NCI-H128 (cell line): ENCODE measurements around the gene VPS45.

Experiments
- DNase-seq: peaks from one replicate; lab custom pipeline; 2025; ENCODE audit not compliant: unreplicated experiment; lab: John Stamatoyannopoulos, UW

Gene VPS45

DNA sequence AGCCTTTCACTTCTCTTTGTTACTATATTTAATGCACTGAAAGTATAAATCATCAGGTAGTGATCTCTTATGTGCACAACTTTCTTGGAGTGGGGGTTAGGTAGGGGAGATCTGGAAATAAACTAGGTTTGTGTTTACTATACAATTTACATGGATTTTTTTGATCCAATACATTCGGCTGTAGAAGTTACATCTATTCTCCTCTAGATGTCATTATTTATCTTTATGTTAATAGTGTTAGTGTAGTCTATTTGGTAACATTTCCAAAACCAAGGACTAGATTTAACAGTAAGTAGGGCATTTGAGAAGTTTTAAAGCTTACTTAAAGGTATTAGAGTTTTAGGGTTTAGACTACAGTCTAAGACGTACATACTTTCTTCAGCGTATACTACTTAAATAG is 5.4 kb downstream of the VPS45 start:
- DNase-seq = no peak

DNA sequence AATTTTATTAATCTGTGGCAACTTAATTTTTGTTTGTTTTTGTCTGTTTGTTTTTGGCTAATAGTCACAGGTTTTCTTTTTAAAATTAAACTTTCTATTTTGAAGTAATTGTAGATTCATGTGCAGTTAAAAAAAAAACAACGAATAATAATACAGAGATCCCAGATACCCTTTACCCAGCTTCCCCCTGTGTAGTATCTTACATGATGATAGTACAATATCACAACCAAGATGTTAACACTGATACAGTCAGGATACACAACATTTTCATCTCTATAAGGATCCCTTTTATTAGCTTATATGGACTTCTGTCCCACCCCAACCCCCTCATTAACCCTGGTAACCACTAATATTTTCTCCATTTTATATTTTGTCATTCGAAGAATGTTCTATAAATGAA is 5.9 kb downstream of the VPS45 start:
- DNase-seq = no peak

DNA sequence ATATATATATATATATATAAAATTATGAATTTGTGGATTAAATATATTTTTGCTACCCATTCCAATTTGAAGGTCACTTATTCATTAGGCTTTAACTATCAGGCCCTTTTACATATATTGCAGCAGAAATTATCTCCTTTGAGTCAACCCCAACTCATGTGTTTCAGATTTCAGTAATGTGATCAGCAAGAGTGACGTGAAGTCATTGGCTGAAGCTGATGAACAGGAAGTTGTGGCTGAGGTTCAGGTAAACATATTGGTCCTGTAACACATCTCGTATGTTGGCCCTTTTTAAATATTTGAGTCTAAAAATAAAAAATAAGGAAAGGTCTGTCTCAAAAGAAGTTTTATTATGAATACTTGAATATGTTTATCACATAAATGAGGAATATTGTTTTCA is 8.5 kb downstream of the VPS45 start:
- DNase-seq = no peak

DNA sequence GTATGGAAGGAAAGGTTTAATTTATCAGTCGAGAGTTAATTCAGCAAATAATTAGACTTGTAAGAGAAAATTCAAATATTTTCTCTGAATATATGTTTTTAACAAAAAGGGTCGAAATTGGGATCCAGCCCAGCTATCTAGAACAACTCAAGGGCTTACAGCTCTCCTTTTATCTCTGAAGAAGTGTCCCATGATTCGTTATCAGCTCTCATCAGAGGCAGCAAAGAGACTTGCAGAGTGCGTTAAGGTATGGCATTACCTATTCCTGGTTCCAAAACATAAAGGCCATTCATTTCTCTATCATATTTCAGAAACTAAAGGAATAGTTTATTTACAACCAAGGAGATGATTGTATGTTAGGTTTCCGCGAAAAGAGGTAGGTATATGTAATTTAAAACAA is 9.4 kb downstream of the VPS45 start:
- DNase-seq = no peak

DNA sequence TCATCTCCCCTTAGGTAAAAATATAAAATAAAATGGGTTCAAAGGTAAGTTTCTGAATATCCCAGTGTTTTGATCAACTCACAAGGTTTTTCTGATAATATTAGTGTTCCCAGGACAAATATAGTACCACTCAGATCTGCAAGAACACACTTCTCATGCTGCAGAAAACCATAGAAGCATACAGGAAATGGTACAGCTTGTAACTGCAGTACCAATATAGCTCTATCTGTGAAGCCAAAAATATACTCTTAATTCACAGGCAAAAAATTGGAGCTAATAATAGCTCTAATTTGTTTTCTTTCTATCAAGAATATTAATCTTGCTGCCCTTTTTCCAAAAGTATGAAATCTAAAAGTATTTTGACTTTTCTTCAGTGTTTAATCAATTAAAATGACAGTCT is 13.2 kb downstream of the VPS45 start:
- DNase-seq = no peak

DNA sequence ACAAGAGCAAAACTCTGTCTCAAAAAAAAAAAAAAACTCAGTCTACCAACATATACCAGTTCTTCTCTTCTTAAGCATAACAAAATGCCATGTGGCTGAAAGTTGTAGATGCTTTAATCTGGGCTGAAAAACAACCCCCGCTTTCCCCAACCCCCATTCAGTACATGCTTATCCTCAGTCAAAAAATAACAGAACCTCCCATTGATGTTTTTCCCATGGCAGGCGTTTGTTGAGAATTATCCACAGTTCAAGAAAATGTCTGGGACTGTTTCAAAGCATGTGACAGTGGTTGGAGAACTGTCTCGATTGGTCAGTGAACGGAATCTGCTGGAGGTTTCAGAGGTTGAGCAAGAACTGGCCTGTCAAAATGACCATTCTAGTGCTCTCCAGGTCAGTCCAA is 14.9 kb downstream of the VPS45 start:
- DNase-seq = no peak

DNA sequence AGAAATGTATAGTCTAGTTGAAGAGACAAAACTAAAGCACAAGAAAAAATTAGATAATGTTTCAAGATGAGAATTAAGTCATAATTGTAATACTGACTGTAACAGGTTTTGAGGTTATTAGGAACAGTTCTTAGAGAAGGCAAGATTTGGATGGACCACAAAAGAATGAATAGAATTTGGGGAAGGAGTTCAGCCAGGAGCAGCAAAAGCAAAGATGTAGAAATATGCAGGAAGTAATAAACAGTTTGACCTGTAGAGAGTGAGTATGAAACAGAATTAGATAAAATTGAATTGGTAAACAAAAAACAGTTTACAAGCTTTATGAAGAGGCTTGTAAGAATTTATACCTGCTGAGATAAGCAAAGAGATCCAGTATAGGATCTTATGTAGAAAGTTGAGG is 16.3 kb downstream of the VPS45 start:
- no peak for DNase-seq

DNA sequence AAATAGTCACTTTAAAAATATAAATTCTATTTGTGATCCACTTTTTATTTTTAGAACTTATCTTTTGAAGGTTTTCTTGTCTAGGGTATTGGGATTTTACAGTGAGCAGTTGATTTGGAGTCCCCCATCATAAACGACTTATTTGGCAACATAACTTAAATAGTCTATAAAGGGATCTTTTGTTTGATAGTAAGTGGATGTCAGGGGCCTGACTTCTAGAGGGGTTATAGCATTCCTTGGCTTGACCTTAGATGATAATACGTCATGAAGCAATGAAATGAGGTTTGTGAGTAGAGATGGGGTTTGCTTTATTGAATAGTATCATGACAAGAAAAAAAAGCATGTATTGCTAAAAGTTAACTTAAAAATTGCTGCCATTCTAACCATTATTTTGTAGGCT is 17.8 kb downstream of the VPS45 start:
- DNase-seq = no peak

DNA sequence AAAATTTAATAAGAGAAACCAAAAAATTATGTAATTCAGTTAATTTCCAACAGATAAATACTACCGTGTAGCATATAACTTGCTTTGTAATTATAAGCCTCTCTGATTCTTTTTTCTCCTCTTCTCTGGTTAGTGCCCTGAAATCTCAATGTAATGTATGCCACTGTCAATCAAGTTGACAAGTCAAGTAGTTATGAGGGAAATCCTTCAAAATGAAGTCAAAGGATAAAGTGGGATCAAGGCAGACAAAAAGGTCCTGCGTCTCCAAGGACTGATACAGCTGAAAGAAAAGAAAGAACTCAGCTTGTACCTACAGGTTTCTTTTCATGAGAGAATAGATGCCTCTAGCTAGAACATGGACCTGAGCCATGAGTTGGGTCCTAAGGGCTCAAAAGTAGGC is 19.8 kb downstream of the VPS45 start:
- DNase-seq = no peak

DNA sequence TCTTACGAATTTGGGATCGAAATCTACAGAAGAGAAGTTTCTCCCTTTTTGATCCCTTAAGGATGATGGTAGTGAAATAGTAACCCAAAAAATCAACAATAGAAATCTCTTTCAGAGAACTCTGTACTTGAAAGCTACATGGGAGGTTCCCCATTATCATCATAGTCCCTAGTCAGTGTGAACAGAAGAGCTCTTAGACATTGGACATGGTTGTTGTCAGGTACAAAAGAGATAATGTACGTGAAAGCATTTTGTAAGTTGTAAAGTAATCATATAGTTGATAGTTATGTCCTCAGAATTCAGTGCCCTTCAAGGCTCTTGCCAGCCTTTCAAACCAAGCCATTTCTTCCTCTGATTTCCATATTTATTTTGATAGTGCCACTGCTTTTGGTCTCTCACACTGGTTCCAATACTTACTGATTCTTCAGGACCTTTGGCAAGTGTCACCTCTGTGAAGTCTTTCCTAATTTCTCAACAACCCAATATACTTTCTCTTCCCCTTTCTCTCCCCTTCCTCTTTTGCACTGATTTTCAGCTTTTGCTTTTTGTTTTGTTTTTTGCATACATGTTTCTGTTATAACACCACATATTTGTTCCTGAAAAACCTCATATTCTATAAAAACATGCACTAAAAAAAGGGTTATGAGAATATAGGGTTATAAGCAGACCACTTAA is 22.4 kb downstream of the VPS45 start:
- no peak for DNase-seq

DNA sequence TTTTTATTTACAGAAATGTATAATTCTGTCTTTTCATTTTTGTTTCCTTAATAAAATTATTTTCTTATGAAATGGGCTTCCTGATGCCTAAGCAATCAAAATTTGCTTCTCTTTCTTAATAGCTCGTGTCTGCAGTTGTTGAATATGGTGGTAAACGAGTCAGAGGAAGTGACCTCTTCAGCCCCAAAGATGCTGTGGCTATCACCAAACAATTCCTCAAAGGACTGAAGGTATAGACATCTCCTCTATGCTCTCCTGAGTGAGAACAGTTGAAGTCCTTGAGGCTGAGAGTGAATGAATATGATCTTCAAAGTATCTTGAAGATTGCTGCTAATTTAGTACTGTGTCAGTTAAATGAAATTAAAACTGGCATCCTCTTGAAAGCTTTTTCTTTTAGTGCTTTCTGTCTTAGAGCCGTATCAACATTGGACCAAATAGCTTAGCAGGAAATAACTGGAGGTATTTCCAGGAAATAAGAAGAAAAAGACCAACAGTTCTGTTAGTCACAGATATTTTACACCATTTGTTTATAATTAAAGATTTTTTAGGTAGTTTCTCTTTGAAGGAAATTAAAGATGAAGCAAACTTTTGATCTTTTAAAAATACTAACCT is 24.7 kb downstream of the VPS45 start:
- DNase-seq = no peak

DNA sequence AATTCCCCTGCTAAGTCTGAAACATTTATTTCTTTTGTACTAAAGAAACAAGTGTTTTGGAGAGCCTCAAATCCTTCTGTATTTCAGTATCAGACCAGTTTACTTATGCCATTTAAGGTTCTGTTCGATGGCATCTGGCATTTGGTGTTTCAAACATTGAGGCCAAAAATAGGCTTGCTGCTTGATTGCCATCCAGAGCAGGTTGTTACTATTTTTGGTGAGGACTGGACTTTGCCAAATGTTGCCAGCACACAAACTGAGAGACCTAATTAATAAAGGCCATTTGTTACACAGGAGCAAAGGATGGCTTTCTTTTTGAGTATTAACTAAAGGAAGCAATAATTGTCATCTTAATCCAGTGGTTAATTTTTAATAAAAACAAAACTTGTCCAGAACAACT is 26.2 kb downstream of the VPS45 start:
- DNase-seq = no peak

DNA sequence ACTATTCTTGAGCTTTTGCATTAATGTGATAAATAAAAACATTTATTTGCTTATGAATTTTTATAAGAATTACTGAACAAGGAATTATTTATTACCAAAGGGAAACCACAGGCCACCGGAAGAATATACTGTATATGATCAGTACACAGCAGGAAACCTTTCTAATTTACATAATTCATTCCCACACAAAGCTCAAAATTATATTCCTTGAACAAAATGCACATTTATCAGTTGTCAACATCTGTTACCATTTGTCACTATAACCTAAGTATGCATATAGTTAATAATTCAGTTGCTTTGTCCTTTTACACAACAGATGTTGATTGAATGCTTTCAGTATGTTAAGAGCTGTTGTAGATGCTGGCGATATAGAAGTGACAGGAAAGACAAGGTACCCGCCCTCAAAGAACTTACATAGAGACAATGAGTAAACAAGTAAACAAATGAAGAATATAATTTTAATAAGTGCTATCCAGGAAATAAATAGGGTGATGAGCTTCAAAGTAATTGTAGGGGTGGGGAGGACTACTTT is 27.2 kb downstream of the VPS45 start:
- no peak for DNase-seq

DNA sequence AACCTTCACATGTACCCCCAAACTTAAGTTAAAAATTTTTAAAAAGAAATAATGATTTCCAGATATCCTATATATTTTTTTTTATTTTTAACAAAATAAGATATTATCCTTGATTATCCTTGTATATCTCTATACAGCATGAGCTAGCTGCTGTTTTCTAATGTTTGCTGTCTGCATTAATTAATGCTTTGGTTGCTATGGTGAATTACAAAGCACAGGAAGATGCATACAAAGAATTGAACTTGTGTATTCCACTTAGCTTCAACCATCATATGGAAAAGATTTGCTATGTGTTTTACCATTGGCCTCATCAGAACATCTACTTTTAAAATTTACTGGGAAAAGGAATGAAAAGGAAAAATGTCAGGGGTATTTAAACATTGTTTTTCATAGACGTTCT is 35.4 kb downstream of the VPS45 start:
- no peak for DNase-seq

DNA sequence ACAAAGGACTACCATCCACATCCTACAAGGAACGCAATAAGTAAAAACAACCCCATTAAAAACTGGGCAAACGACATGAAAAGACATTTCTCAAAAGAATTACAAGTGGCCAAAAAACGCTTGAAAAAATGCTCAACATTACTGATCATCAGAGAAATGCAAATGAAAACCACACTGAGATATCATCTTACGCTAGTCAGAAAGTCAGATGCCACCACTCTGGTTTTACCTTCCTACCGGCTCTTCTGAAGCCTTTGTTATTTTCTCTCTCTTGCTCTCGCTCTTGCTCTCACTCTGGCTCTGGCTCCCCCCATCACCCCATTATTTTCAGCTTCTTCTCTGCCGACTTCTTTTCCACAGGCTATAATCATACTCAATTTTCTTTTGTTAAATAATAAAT is 38.8 kb downstream of the VPS45 start:
- no peak for DNase-seq

DNA sequence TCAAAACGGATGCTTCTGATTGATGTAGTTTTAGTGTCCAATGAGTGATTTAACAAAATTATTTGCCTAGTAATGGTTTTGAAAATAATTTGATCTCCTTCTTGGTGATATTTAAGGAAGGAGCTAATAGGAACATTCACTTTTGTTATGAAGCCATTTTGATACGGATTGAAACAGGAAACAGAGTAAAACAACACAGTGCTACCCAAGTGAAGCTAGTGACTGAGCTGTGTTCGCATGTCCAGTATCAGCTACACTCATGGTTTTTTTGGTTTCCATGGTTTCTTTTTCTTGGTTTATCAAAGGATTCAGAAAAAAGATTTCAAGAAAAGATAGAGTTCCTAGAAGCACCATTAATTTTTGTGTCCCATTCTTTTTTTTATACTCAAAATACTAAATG is 42.0 kb downstream of the VPS45 start:
- no peak for DNase-seq

DNA sequence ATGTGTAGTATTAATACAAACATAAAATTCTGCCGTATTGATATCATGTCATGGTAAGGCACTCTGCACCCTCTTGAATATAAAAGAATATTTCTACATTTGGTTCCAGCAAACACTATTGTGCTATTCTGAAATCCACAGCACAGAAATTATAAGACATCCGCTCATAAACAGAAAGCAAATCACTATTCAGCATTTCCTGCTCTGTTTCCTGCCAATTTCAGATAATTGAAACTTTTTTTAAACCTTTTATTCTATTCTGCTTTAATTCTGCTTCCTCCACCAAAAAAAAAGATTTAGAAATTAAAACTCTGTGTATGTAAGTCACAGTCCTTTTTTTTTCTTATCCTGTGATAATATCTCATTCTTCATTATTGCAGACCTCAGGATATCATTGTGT is 42.5 kb downstream of the VPS45 start:
- DNase-seq = no peak

DNA sequence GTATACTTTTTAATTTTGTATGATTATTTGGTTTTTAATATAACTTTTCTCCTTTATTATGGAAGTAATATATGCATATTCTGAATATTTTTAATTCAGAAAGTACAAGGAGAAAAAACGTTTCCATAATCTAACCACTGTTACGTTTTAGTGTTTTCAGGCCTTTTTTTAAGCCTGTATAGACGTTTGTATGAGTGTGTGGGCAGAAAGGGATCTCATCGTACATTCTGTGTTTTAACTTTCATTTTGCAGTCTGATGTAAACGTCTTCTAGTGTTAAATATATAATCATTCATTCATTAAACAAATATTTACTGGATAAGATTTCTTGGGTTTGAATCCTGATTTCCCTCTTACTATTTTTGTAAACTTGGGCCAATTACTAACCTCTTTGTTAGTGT is 44.1 kb downstream of the VPS45 start:
- DNase-seq = no peak

DNA sequence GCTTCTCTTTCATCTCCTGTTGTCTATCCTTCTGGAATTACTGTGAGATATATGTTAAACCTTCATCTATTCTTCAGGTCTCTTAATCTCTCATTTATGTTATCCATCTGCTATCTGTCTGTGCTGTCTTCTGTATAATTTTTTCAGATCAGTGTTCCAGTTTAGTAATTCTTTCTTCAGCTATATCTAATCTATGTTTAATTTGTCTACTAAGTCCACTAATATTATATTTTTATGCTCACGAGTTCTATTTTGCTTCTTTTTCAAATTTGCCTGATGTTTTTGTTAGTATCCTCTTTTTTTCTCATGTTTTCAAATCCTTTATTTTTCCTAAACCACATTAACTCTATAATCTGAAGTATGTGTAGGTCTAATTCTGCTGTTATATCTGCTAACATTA is 47.5 kb downstream of the VPS45 start:
- no peak for DNase-seq

DNA sequence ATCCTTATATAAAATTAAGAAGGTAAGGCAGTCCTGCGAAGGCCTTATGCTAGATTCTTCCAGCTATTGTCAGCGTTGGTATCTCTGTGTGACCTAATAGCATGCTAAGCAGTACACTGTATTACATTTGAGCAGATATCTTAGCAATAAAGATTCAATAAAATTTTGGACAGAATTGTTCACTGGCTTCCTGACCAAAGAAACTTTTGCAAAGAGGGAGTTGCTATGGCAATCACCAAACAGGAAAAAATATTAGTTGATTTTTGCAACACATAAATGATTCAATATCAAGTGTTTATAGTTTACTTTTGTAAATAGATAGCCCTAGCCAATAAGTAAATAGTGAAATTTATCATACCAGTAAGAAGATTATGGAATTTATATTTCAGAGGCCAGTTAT is 51.1 kb downstream of the VPS45 start:
- DNase-seq = no peak

DNA sequence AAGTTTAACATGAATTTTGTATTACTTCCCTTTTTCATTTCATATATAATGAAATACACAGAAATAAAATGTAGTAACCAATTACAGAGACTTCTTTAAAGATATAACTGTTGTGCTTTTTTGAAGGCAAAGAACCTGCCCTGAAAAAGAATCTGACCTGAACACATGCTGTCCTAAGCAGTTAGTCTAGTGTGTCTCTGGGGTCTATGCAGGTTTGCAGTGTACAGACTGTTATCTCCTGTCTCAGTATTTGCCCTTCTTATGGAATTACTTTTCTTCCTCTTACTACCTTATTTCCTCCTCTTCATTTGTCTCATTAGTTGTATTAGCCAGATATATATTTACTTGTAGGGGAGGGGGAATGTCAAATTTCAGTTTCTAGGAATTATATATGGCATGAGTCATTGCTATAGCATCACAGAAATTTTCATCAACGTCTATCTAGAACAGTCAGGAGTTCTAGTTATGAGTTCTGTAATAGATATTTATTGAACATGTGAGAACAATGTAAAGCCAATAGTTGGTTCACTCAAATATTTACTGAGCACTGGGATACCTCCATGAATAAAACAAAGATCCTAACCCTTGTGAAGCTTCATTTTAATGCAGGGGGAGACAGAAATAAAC is 53.8 kb downstream of the VPS45 start:
- no peak for DNase-seq

DNA sequence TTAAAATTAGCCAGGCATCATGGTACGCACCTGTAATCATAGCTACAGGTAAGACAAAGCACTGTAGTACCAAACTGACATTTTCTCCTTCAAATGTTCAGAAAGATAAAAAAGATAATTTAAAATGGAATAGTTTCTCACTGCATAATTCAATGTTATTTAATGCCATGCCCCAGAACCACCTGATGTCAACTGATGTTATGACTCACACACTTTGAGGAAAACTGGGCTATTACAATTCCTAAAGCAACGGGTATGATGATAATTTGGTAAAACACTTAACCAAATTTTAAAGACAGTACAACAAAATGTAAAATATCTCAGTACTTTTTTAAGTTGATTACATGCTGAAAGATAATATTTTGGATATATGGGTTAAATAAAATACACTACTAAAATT is 59.2 kb downstream of the VPS45 start:
- DNase-seq = no peak

DNA sequence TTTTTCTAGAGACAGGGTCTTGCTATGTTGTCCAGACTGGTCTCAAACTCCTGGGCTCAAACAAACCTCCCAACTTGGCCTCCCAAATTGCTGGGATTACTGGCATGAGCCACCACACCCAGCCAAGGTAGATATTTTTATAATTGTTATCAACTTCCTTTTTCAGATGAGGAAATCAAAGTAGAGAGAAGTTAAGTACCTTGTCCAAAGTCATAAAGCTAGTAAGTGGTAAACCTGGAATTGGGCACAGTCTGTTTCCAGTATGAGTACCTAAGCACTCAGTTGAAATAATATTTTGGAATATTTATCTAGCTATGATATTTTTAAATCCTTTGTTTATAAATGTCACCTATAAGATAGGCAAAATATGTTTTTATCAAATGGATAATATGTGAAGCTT is 59.9 kb downstream of the VPS45 start:
- no peak for DNase-seq
